Activated naive CD4-positive, alpha-beta T cell treated with anti-CD3 and anti-CD28 coated beads, Interleukin-2, amount 50 U/mL, for 72 hours (primary cell): ENCODE results near the gene TIGD1. TPM values are rescaled to one million over a fixed set of nuclear protein-coding genes. Genes with fewer than 3 reads are reported as not detected.

Experiments used
- ATAC-seq, 2 donors: fragments of 150-1000 bp; cut with Tn5 transposase; 2 replicates each; pipeline ENCODE4 v1.10.0; 2021; ENCODE audit warnings: mild to moderate bottlenecking in 2 of 2, moderate library complexity in 2 of 2
- DNase-seq, 2 donors: peaks; one replicate each; pipeline ENCODE4 v3.0.0; 2021 to 2022; ENCODE audit warnings: low spot score in 2 of 2
- H3K27ac Mint-ChIP-seq, 2 donors: one replicate each; pipeline ENCODE4 v1.8.0; 2022; ENCODE audit warnings: mild to moderate bottlenecking in 2 of 2, mixed read lengths in 2 of 2
- H3K36me3 Mint-ChIP-seq, 2 donors: one replicate each; pipeline ENCODE4 v1.8.0; 2022; ENCODE audit warnings: mixed read lengths in 2 of 2
- H3K9me3 Mint-ChIP-seq, 2 donors: one replicate each; pipeline ENCODE4 v1.8.0; 2022; ENCODE audit warnings: mixed read lengths in 2 of 2
- total RNA-seq, 2 donors: library from RNA; stranded (reverse); gene quantifications; one replicate each; pipeline ENCODE4 v1.2.3, GENCODE V29; 2022

Gene TIGD1
- 1 to 10 TPM; 6.8 to 7.3 TPM for total RNA-seq

- Mint-ChIP-seq H3K36me3 (peaks cover 41 to 58% of the 10 kb centered on the region in 2 donors), H3K27ac (peak within 1 kb of the TSS; percentile 96 to 100), H3K9me3 (peaks cover 4% of the 10 kb centered on the region in 2 donors)
- peak; percentile 91 for DNase-seq
- peak; percentile 94 to 95 for ATAC-seq
Measured at GRCh38 chr2:232550354-232551249, at the start of gene TIGD1, which contains the start of gene EIF4E2. Gene TIGD1 (minus strand): TSS chr2:232550557. CDS start chr2:232549882, 675 bp downstream. Gene EIF4E2 (plus strand): TSS chr2:232550689. CDS start chr2:232550725, 36 bp downstream.

- no peak overlapping the region for H3K27ac Mint-ChIP-seq
Measured at GRCh38 chr2:232598293-232598692, 47.9 kb upstream of the TIGD1 start.

GRCh38 chr2:232597362-232598079 lies 47.2 kb upstream of the TIGD1 start:
- no peak for DNase-seq
- Mint-ChIP-seq H3K27ac (no peak overlapping the region), H3K36me3 (no peaks in the 10 kb centered on the region), H3K9me3 (no peaks in the 10 kb centered on the region)
- no peak for ATAC-seq

More at GRCh38 chr2:232598293-232598692, 47.9 kb upstream of the TIGD1 start:
- ATAC-seq (no peak), DNase-seq (no peak)
- no peaks in the 10 kb centered on the region for H3K9me3 Mint-ChIP-seq
- H3K36me3 Mint-ChIP-seq: no peaks in the 10 kb centered on the region

GRCh38 chr2:232593982-232594381 lies 43.6 kb upstream of the TIGD1 start:
- no peak for DNase-seq
- Mint-ChIP-seq H3K36me3 (no peaks in the 10 kb centered on the region), H3K9me3 (no peaks in the 10 kb centered on the region), H3K27ac (no peak overlapping the region)
- no peak for ATAC-seq

GRCh38 chr2:232592772-232593395 lies 42.5 kb upstream of the TIGD1 start:
- ATAC-seq (peak; percentile 87 to 97), DNase-seq (peak in 1 of 2 donors; percentile 22)
- H3K36me3 Mint-ChIP-seq: no peaks in the 10 kb centered on the region
- H3K9me3 Mint-ChIP-seq: no peaks in the 10 kb centered on the region
- H3K27ac Mint-ChIP-seq: peak overlapping the region; percentile 81 to 97

GRCh38 chr2:232588680-232589585 lies 38.6 kb upstream of the TIGD1 start:
- peaks cover 4 to 6% of the 10 kb centered on the region in 2 donors for H3K36me3 Mint-ChIP-seq
- H3K27ac Mint-ChIP-seq: peak overlapping the region in 1 of 2 donors; percentile 77
- no peak for DNase-seq
- no peaks in the 10 kb centered on the region for H3K9me3 Mint-ChIP-seq
- ATAC-seq: no peak

GRCh38 chr2:232588031-232588430 lies 37.7 kb upstream of the TIGD1 start:
- no peak overlapping the region for H3K27ac Mint-ChIP-seq
- ATAC-seq (no peak), DNase-seq (no peak)
- H3K9me3 Mint-ChIP-seq: no peaks in the 10 kb centered on the region
- H3K36me3 Mint-ChIP-seq: peaks cover 10 to 15% of the 10 kb centered on the region in 2 donors

- DNase-seq (no peak), ATAC-seq (no peak)
- Mint-ChIP-seq H3K27ac (no peak overlapping the region), H3K36me3 (peaks cover 15 to 20% of the 10 kb centered on the region in 2 donors), H3K9me3 (no peaks in the 10 kb centered on the region)
Measured at GRCh38 chr2:232587512-232587911, 37.2 kb upstream of the TIGD1 start.

- DNase-seq (no peak), ATAC-seq (no peak)
- Mint-ChIP-seq H3K9me3 (no peaks in the 10 kb centered on the region), H3K36me3 (peaks cover 20 to 25% of the 10 kb centered on the region in 2 donors), H3K27ac (no peak overlapping the region)
Measured at GRCh38 chr2:232586943-232587505, 36.7 kb upstream of the TIGD1 start.

GRCh38 chr2:232584238-232584637 lies 33.9 kb upstream of the TIGD1 start:
- Mint-ChIP-seq H3K27ac (peak overlapping the region in 1 of 2 donors; percentile 53), H3K9me3 (no peaks in the 10 kb centered on the region), H3K36me3 (peaks cover 36 to 38% of the 10 kb centered on the region in 2 donors)
- ATAC-seq (no peak), DNase-seq (no peak)

GRCh38 chr2:232581725-232582124 lies 31.4 kb upstream of the TIGD1 start:
- no peak overlapping the region for H3K27ac Mint-ChIP-seq
- no peaks in the 10 kb centered on the region for H3K9me3 Mint-ChIP-seq
- H3K36me3 Mint-ChIP-seq: peaks cover 36 to 48% of the 10 kb centered on the region in 2 donors
- DNase-seq (no peak), ATAC-seq (no peak)

GRCh38 chr2:232580648-232580981 lies 30.3 kb upstream of the TIGD1 start:
- H3K27ac Mint-ChIP-seq: peak overlapping the region in 1 of 2 donors; percentile 60
- peaks cover 36 to 48% of the 10 kb centered on the region in 2 donors for H3K36me3 Mint-ChIP-seq
- DNase-seq (no peak), ATAC-seq (no peak)
- no peaks in the 10 kb centered on the region for H3K9me3 Mint-ChIP-seq

- DNase-seq: no peak
- no peak for ATAC-seq
- Mint-ChIP-seq H3K27ac (peak overlapping the region in 1 of 2 donors; percentile 39), H3K36me3 (peaks cover 31 to 39% of the 10 kb centered on the region in 2 donors), H3K9me3 (no peaks in the 10 kb centered on the region)
Measured at GRCh38 chr2:232578626-232579025, 28.3 kb upstream of the TIGD1 start.

GRCh38 chr2:232577841-232578240 lies 27.5 kb upstream of the TIGD1 start:
- no peak for DNase-seq
- peaks cover 24 to 31% of the 10 kb centered on the region in 2 donors for H3K36me3 Mint-ChIP-seq
- peak overlapping the region in 1 of 2 donors; percentile 78 for H3K27ac Mint-ChIP-seq
- H3K9me3 Mint-ChIP-seq: no peaks in the 10 kb centered on the region
- ATAC-seq: no peak

- peaks cover 16 to 23% of the 10 kb centered on the region in 2 donors for H3K36me3 Mint-ChIP-seq
- H3K27ac Mint-ChIP-seq: no peak overlapping the region
- ATAC-seq (no peak), DNase-seq (no peak)
- H3K9me3 Mint-ChIP-seq: no peaks in the 10 kb centered on the region
Measured at GRCh38 chr2:232576995-232577394, 26.6 kb upstream of the TIGD1 start.

- H3K36me3 Mint-ChIP-seq: peaks cover 0 to 10% of the 10 kb centered on the region in 2 donors
- H3K9me3 Mint-ChIP-seq: no peaks in the 10 kb centered on the region
- H3K27ac Mint-ChIP-seq: no peak overlapping the region
- no peak for DNase-seq
- no peak for ATAC-seq
Measured at GRCh38 chr2:232575404-232575746, 25.0 kb upstream of the TIGD1 start.
